ENCODE results near the gene USP32. TPM values are rescaled to one million over a fixed set of nuclear protein-coding genes. Genes with fewer than 3 reads are reported as not detected.
A peak's percentile ranks its signal among the peaks of the same experiment; 100 is the strongest.
"Not testable (repeated sequence)": the region's sequence is repeated elsewhere in the genome, so short reads cannot be mapped to it uniquely, and the experiment has no call there.

Gene USP32
- total RNA-seq, 2 donors from 2014 or later = 58.7 to 64.1 TPM

DNA sequence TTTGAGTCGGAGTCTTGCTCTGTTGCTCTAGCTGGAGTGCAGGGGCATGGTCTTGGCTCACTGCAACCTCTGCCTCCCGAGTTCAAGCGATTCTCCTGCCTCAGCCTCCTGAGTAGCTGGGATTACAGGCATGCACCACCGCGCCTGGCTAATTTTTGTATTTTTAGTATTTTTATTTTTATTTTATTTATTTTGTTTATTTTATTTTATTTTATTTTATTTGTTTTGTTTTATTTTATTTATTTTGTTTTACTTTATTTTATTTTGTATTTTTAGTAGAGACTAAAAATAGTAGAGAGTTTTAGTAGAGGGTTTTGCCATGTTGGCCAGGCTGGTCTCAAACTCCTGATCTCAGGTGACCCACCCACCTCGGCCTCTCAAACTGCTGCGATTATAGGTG lies 27.9 kb upstream of the USP32 start:
- H3K4me1 Mint-ChIP-seq (ENCODE audit: low read depth in 2 of 2) = peaks cover 6 to 11% of the 10 kb centered on the region in 2 donors
- not testable (repeated sequence) for ATAC-seq; H3K4me3 Mint-ChIP-seq; H3K27ac Mint-ChIP-seq; H3K27me3 Mint-ChIP-seq; H3K36me3 Mint-ChIP-seq; DNase-seq (ENCODE audit: low spot score); H3K9me3 Mint-ChIP-seq

DNA sequence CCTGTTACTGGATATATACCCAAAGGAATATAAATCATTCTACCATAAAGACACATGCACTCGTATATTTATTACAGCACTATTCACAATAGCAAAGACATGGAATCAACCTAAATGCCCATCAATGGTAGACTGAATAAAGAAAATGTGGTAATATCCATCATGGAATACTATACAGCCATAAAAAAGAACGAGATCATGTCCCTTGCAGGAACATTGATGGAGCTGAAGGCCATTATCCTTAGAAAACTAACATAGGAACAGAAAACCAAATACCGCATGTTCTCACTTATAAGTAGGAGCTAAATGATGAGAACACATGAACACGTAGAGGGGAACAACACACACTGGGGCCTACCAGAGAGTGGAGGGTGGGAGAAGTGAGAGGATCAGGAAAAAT lies 27.1 kb upstream of the USP32 start:
- peaks cover 6 to 11% of the 10 kb centered on the region in 2 donors for H3K4me1 Mint-ChIP-seq (ENCODE audit: low read depth in 2 of 2)
- not testable (repeated sequence) for H3K4me3 Mint-ChIP-seq; ATAC-seq; H3K36me3 Mint-ChIP-seq; H3K27ac Mint-ChIP-seq; DNase-seq (ENCODE audit: low spot score); H3K9me3 Mint-ChIP-seq; H3K27me3 Mint-ChIP-seq

GRCh38 chr17:60416368-60416925 lies 24.5 kb upstream of the USP32 start:
- DNase-seq (ENCODE audit: low spot score) = no peak
- Mint-ChIP-seq H3K27me3 (peaks cover 0 to 7% of the 10 kb centered on the region in 2 donors), H3K4me3 (no peak overlapping the region), H3K27ac (no peak overlapping the region), H3K9me3 (no peaks in the 10 kb centered on the region), H3K36me3 (no peaks in the 10 kb centered on the region), H3K4me1 (ENCODE audit: low read depth in 2 of 2) (peaks cover 6 to 8% of the 10 kb centered on the region in 2 donors)
- ATAC-seq = no peak

DNA sequence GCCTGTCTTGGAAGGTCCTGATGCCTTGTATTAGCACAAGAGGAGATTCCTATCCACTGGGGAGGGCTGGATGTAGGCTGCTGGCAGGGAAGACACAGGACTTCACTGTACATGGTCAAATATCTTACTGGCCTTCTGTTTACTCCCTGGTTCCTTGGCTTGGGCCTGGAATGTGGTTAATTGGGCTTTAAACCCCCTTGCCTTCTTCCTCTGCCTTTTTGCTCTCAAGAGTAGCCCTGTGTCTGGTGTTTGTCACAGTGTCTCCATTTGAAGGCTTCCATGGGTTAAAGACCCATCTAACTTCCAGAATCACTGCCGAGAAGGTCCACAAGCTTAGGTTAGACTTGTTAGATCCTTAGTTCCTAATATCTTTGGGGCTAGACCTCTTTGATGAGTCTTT lies 23.2 kb upstream of the USP32 start:
- Mint-ChIP-seq H3K27ac (no peak overlapping the region), H3K4me1 (ENCODE audit: low read depth in 2 of 2) (peaks cover 0 to 4% of the 10 kb centered on the region in 2 donors), H3K27me3 (peaks cover 0 to 7% of the 10 kb centered on the region in 2 donors), H3K9me3 (no peaks in the 10 kb centered on the region), H3K4me3 (no peak overlapping the region), H3K36me3 (no peaks in the 10 kb centered on the region)
- no peak for DNase-seq (ENCODE audit: low spot score)
- no peak for ATAC-seq

DNA sequence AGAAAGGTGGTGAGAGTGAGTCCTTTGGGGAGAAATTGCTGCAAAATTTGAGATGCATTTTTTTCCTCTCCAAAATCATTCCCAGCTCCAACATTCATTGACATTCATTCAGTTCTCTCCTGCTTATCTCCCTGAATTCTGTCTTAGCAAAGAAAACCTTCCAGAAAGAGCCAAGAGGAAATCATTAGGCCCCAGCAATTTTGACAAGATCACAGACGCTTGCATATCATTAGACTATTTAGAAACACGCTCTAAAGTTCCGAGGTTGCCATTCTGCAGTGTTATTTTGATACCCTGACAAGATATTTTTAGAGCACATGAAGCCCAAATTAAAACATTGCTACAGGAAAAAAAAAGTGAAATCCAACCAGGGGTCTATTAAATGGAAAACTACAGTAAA lies 20.8 kb upstream of the USP32 start:
- ATAC-seq = no peak
- Mint-ChIP-seq H3K4me1 (ENCODE audit: low read depth in 2 of 2) (no peaks in the 10 kb centered on the region), H3K36me3 (no peaks in the 10 kb centered on the region), H3K27ac (no peak overlapping the region), H3K9me3 (no peaks in the 10 kb centered on the region), H3K4me3 (no peak overlapping the region), H3K27me3 (peaks cover 0 to 7% of the 10 kb centered on the region in 2 donors)
- DNase-seq (ENCODE audit: low spot score) = no peak

GRCh38 chr17:60410001-60410400 lies 18.1 kb upstream of the USP32 start:
- no peak for DNase-seq (ENCODE audit: low spot score)
- no peaks in the 10 kb centered on the region for H3K36me3 Mint-ChIP-seq
- no peak overlapping the region for H3K4me3 Mint-ChIP-seq
- H3K27ac Mint-ChIP-seq = no peak overlapping the region
- H3K4me1 Mint-ChIP-seq (ENCODE audit: low read depth in 2 of 2) = no peaks in the 10 kb centered on the region
- H3K27me3 Mint-ChIP-seq = peaks cover 2 to 9% of the 10 kb centered on the region in 2 donors
- no peak for ATAC-seq
- H3K9me3 Mint-ChIP-seq = no peaks in the 10 kb centered on the region

DNA sequence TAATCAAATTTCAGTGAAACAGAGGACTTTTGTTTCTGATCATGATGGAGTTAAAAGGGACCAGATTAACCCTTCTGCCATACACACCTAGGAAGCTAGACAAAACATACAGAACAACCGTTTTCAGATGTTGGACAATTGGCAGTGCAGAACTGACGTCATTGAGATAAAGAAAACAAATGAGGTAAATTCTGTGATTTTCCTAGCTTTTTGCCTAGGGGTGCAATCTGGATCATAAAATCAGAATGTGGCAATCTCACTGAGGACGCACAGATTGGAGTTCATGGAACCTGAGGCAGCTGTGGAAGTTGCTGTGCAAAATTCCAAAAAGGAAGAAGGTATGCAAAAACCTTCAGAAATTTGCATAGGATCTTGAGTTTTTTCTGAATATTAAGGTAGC lies 15.0 kb upstream of the USP32 start:
- Mint-ChIP-seq H3K27ac (no peak overlapping the region), H3K36me3 (no peaks in the 10 kb centered on the region)

GRCh38 chr17:60403962-60404361 lies 12.0 kb upstream of the USP32 start:
- ATAC-seq = no peak
- Mint-ChIP-seq H3K4me3 (no peak overlapping the region), H3K4me1 (ENCODE audit: low read depth in 2 of 2) (no peaks in the 10 kb centered on the region), H3K27ac (peak overlapping the region in 1 of 2 donors; percentile 12), H3K36me3 (no peaks in the 10 kb centered on the region), H3K27me3 (peaks cover 2 to 9% of the 10 kb centered on the region in 2 donors), H3K9me3 (no peaks in the 10 kb centered on the region)
- DNase-seq (ENCODE audit: low spot score) = no peak

More for the DNA sequence above, 15.0 kb upstream of the USP32 start:
- peaks cover 2 to 9% of the 10 kb centered on the region in 2 donors for H3K27me3 Mint-ChIP-seq
- ATAC-seq = no peak
- H3K9me3 Mint-ChIP-seq = no peaks in the 10 kb centered on the region
- no peak overlapping the region for H3K4me3 Mint-ChIP-seq
- no peak for DNase-seq (ENCODE audit: low spot score)
- no peaks in the 10 kb centered on the region for H3K4me1 Mint-ChIP-seq (ENCODE audit: low read depth in 2 of 2)

DNA sequence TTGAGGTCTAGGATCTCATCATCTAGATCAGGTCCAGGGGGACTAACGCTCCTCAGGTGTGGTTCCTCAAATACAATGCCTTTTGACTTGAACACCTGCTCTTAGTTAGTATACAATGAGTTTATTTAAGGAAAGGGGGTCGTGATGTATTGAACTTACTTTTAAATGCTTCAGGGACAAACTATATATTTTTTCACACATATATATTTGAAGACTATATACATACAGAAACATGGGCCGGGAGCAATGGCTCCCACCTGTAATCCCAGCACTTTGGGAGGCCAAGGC lies 11.5 kb upstream of the USP32 start:
- ATAC-seq (no peak), DNase-seq (ENCODE audit: low spot score) (no peak)
- H3K9me3 Mint-ChIP-seq = no peaks in the 10 kb centered on the region
- H3K4me3 Mint-ChIP-seq = no peak overlapping the region
- peaks cover 2 to 9% of the 10 kb centered on the region in 2 donors for H3K27me3 Mint-ChIP-seq
- peak overlapping the region in 1 of 2 donors; percentile 12 for H3K27ac Mint-ChIP-seq
- H3K36me3 Mint-ChIP-seq = no peaks in the 10 kb centered on the region
- peaks cover 1 to 2% of the 10 kb centered on the region in 2 donors for H3K4me1 Mint-ChIP-seq (ENCODE audit: low read depth in 2 of 2)

GRCh38 chr17:60401819-60402218 lies 9.9 kb upstream of the USP32 start:
- Mint-ChIP-seq H3K27ac (no peak overlapping the region), H3K27me3 (peaks cover 2 to 3% of the 10 kb centered on the region in 2 donors), H3K4me3 (no peak overlapping the region), H3K4me1 (ENCODE audit: low read depth in 2 of 2) (peaks cover 5 to 6% of the 10 kb centered on the region in 2 donors), H3K9me3 (no peaks in the 10 kb centered on the region), H3K36me3 (no peaks in the 10 kb centered on the region)
- ATAC-seq (no peak), DNase-seq (ENCODE audit: low spot score) (no peak)

- Mint-ChIP-seq H3K9me3 (no peaks in the 10 kb centered on the region), H3K4me3 (peak overlapping the region; percentile 18), H3K36me3 (no peaks in the 10 kb centered on the region), H3K27me3 (no peaks in the 10 kb centered on the region), H3K27ac (peak overlapping the region; percentile 57 to 69), H3K4me1 (ENCODE audit: low read depth in 2 of 2) (peaks cover 8 to 16% of the 10 kb centered on the region in 2 donors)
- DNase-seq (ENCODE audit: low spot score) = no peak
- ATAC-seq = peak; percentile 40 to 63
Measured at GRCh38 chr17:60398227-60398959, 6.5 kb upstream of the USP32 start.

DNA sequence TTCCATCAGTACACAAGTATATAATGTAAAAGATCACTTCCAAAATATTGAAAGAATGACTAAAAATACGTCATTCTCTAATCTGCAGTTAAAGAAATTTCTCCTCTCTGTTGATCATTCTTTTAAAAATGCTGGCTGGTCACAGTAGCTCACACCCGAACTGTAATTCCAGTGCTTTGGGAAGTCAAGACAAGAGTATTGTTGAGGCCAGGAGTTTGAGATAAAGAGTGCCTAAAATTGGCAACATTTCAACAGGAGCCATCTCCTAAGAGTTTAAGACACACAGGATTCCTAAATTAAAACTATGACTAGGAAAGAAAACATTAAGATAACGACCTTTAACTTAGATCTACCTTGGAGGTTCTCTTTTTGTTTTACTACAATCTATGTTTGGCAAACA lies 4.5 kb upstream of the USP32 start:
- no peak for DNase-seq (ENCODE audit: low spot score)
- peak overlapping the region in 1 of 2 donors; percentile 48 for H3K27ac Mint-ChIP-seq
- peaks cover 16 to 26% of the 10 kb centered on the region in 2 donors for H3K4me1 Mint-ChIP-seq (ENCODE audit: low read depth in 2 of 2)
- no peaks in the 10 kb centered on the region for H3K9me3 Mint-ChIP-seq
- no peaks in the 10 kb centered on the region for H3K36me3 Mint-ChIP-seq
- no peaks in the 10 kb centered on the region for H3K27me3 Mint-ChIP-seq
- no peak for ATAC-seq
- H3K4me3 Mint-ChIP-seq = no peak overlapping the region

DNA sequence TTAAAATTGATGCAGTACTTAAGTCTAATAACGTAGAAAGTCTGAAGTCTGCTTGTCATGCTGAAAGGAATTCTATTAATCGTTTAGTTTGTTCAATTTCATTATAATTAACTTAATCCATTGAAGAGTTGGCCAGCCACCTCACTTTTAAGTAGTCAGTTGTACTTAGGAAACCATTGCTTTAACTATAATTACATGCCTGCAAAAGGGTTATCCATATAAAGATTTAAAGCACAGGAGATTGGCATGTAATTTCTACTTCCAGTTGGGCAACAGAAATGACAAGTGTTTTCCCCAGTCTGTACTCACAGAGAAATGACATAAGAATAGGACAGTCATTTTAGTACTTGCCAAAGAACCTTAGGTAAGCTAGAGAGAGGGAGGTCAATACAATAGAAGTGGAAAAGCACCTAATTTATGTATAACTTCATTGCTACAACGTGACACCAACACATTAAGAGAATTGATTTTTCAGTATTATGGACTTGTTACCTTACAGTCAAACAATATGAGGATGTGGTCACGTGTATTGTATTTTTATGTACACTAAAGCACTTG lies 3.7 kb upstream of the USP32 start:
- Mint-ChIP-seq H3K9me3 (no peaks in the 10 kb centered on the region), H3K27me3 (no peaks in the 10 kb centered on the region), H3K27ac (peak overlapping the region; percentile 22 to 50), H3K4me1 (ENCODE audit: low read depth in 2 of 2) (peaks cover 24 to 35% of the 10 kb centered on the region in 2 donors), H3K36me3 (peaks cover 4% of the 10 kb centered on the region), H3K4me3 (no peak overlapping the region)
- no peak for ATAC-seq
- DNase-seq (ENCODE audit: low spot score) = no peak

DNA sequence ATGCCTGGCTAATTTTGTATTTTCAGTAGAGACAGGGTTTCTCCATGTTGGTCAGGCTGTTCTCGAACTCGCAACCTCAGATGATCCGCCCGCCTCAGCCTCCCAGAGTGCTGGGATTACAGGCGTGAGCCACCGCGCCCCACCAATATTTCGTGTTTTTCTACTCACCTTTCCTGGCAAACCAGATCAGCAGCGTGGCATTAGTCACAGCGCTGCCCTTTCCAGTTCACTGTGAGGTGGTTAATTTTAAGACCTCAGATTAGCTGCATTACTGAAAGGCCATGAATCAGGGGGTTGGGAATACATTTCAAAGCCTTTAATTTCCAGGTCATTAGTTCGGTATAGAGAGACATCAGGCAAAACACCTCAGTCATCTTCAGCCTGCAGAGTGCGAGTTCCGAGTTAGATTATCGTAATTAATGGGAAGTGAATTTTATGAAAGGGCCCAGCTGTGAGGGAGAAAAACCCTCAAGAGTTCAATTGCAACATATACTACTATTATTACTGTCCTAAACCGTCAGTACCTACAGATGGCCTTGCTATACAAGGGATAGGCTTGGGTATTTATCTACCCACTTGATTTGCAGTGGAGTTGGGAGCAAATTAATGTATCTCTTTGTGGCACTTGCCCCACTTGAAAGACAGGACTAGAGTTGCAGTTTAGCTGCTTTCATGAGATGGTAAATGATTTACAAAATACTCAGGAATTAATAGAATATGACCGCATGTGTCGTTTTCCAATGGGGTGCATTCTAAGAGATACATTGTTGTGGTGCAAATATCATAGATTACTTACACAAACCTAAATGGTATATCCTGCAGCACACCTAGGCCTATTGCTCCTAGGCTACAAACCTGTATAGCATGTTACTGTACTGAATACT lies 2.1 kb upstream of the USP32 start:
- ATAC-seq (no peak), DNase-seq (ENCODE audit: low spot score) (no peak)
- H3K9me3 Mint-ChIP-seq = no peaks in the 10 kb centered on the region
- H3K27ac Mint-ChIP-seq = peak overlapping the region in 1 of 2 donors; percentile 26
- H3K4me3 Mint-ChIP-seq = no peak overlapping the region
- H3K27me3 Mint-ChIP-seq = no peaks in the 10 kb centered on the region
- peaks cover 4% of the 10 kb centered on the region for H3K36me3 Mint-ChIP-seq
- peaks cover 32 to 44% of the 10 kb centered on the region in 2 donors for H3K4me1 Mint-ChIP-seq (ENCODE audit: low read depth in 2 of 2)
